ENCODE results near the gene CDK5RAP2.
A peak's percentile ranks its signal among the peaks of the same experiment; 100 is the strongest.
"Not testable (repeated sequence)": the region's sequence is repeated elsewhere in the genome, so short reads cannot be mapped to it uniquely, and the experiment has no call there.

The CDK5RAP2 gene

DNA sequence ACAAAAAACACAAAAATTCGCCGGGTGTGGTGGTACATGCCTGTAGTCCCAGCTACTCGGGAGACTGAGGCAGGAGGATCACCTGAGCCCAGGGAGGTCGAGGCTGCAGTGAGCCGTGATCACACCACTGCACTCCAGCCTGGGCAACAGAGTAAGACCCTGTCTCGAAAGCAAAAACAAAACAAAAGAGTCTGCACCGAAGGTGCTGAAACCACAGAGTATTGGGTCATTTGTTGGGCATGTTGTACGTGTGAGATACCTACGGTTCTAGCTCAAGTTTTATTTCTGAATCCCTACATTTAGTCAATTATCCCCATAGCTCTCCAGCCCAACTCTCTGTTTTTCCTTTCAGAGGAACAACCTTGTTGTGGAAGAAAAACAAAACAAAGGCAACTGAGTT is 118.3 kb downstream of the CDK5RAP2 start:
- DNase-seq: not testable (repeated sequence)

DNA sequence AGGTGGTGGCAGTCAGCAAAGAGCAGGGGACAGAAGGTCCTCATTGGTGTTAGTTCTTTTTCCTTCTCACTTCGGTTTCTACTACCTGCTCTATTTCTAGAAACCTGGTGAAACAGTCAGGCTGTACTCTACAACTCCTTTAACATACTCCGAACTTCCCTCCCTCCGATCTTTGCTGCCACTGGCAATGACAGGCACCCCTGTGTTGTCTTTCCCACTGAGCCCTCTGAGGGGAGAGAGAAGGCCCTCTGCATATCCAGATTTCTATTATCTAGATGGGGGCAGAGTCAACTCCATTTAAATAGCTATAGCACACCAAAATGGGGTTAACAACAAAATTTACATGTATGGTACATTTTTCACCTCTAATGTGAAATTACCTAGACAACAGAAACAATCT is 123.7 kb downstream of the CDK5RAP2 start:
- DNase-seq: no peak

DNA sequence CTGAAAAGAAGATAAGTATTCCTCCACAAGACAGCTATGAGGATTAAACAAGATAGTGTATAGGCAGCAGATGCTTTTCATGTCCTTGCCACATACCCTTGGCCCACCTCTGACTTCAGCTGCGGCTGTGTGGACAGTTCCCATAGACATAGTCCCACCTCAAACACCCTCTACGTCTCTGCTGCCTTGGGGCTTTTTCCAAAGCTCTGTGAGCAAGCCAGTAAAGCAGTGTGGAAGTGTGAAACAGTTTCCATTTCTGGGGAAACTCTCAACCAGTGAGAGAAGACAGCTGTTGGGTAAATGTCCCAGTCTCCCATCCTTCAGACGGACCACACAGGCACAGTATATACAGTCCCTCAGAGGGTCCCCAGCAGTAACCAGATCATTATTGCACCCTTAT is 125.5 kb downstream of the CDK5RAP2 start:
- no peak for DNase-seq

DNA sequence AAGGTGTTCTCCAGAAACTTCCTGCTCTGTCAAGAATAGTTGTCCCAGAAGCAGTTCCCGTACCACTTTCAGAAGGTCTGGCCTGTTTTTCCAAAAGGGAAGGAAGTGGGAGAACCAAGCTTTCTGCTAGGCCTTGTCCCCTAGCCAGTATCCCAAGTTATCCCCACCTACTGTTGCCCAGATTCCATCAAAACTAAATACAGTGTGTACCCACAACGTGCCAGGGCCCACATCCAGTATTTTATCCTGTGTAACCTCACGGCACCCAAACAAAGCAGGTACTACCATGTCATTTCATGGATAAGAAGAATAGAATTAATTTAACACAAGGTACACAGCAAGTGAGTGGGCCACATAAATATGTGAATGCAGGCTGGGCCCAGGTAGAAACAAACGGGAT is 126.2 kb downstream of the CDK5RAP2 start:
- DNase-seq: no peak

DNA sequence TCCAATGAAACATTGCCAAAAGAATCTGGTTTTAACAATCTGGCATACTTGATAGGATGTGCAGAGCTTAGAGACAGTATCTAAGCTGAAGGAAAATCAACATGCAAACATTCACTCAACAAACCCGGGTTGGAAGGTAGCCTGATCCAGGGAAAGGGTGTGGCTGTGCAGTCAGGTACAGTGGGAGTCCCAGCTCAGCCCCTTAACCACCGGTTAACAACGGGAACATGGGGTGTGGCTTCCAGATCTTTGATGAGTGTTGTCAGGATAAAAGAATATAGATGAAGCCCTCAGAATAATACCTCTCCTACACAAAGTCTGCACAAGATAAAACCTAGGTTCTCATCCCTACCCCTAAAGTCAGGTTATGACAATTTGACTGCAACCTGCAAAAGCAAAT is 127.3 kb downstream of the CDK5RAP2 start:
- no peak for DNase-seq

DNA sequence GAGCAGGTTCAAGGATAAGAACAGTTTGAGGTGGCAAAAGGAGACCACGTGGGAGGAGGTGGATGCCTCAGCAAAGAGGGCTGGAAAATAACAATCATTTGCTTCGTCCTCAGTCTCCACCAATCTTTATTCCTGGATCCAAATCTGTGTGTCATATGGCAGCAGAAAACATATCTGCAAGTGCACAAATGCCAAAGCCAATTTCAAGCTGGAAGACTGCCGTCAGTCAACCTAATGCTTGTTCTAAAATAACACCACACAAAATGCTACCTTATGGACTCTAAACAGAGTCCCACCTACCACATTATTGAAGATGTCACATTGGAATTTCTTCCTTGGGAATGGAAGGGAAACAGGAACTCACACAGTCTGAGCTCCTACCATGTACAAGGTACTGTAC is 129.1 kb downstream of the CDK5RAP2 start:
- no peak for DNase-seq

DNA sequence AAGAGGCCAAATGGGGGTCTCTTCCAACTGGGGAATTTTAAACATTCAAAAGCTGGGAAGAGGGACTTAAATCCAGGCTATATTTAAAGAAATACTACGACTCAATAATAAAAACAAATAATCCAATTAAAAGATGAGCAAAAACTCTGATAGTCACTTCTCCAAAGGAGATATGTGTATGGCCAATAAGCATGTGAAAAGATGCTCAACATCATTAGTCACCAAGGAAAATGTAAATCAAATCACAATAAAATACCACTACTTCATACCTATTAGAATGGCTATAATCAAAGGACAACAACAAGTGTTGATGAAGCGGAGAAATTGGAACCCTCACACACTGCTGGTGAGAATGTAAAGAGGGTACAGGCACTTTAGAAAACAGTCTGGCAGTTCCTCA is 130.4 kb downstream of the CDK5RAP2 start:
- no peak for DNase-seq

DNA sequence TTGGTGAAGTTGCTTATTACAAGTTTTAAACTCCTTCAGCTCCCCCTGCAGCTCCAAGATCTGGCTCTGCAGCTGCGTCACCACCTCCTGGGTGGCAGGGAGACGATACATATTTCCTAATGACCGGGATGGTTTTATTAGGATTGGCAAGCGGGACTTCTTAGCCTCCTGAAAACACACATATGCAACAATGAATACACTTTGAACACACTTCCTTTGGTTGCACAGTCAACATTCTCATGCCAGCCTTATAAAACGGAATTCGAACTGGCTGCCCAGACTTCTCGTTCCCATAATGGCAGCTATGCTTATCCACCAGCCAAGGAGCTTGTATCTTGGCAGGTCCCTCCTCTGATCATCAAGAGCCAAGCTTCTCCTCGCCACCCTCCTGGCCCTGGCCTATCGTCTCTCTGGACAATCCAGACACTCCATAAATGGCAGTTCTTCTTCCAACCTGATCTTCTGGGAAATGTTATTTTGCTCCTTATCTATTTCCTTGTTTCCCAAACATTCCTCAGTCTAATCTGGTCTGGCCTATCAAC is 131.9 kb downstream of the CDK5RAP2 start:
- no peak for DNase-seq

DNA sequence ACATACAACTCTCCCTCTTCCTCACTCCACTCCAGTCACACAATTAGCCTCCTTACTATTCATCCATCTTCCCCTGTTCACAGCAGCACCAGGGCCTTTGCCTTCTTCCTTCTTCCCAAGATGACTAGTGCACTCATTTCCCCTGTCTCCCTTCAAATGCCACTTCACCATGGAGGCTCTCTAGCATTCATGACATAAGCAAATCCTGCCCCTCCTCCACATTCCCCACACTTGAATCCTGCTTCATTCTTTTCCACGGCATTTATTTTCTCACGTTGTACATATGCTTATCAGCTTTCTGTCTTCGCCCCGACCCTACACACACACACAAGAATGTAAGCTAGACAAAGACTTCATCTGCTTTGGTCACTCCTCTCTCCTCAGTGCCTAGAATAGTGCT is 133.3 kb downstream of the CDK5RAP2 start:
- DNase-seq: no peak

DNA sequence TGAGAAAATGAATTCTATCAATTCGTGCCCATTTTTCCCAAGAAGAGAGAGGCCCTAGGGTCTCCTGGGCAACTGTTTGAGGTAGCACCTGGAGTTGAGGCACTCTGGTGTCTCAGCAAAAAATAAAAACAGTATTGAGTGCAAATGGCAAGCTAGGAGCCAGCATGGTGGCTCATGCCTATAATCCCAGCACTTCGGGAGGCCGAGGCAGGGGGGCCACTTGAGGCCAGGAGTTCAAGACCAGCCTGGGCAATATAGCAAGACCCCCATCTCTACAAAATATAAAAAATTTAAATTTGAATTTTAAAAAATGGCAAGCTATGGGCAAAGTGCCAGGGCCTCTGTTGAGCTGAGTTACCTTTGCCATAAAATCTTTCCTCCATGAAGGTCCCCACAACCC is 136.0 kb downstream of the CDK5RAP2 start:
- no peak for DNase-seq

DNA sequence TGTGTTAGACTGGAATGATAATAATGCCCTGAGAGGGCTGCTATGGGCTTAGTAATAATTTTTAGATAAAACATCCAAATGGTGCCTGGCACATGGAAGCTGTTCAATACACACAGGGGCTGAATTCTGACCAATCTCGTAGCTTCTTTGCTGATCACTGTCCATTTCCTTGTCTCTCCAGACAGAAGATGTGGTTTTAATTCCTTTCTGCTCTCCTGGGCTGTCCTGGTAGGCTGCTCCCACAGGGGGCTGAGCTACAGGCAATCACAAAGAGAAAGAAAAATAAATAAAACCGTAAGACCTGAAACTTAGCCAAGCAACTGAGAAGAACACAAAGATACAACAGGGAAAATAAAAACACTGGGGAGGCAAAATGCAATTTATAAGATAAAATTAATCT is 136.5 kb downstream of the CDK5RAP2 start:
- DNase-seq: no peak

DNA sequence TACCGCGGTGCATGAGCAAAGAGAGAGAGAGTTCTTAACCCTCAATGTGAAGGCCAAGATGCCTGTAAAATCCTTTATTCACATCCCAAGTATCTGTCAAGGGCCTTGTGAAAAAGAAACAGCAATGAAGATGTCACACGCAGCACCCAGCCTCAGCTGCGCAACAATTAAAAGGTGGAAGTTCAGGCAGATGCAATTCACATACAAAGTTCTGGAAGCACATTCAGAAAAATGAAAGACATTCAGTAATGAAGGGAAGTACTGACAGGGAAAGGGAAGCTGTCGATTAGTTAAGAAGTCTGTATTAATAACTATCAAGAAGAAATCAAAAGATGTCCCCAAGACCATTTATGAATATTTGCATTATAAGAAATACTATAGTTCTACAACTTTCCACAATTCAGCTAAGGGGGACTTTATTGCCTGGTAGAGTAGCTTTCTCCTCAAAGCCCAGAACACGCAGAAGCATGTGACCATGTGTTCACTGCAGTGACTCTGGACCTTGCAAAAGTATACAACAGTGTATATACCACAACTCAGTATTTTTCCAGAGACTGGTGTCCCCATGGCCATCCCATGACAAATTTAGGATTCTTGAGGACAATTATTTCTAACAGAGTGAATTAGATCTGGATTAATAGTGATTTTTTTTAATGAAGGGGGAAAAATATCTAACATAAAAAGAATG is 137.5 kb downstream of the CDK5RAP2 start:
- DNase-seq: no peak

DNA sequence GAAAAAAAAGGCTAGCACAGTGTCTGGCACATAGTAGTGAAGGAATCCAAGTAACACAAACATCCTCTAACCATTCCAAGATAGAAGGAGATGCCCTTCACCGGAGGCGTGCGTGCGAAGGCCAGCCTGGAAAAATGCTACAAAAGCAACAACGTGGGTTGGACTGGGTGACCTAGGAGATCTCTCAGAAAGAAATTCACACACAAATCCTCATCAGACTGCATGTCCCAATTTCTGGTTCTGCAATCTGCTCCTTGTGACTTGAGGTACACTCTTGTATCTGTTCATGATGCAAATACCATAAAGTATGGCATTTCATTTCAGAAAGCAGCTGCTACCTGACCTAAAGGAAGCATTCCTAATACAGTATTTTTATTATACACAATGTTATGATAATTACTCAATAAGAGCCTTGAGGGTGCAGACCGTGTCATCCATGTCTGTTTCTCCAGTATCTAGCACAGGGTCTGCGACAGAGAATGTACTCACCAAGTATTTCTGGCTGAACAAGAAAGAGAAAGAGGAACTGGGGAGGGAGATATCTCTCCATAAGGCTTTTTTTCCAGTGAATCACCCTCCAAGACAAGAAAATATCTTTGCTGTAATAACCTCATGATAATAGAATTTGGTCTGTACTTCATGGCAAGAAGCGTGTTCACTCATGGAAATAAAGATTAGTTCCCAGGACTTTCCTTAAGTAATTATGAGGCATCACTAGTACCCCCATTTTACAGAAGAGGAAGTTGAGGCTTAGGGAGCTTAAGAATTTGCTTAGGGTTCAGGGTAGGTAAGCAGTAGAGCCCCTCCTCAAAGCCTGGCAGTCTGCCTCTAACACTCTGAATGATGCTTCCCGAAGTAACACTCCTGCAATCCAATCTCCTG is 138.3 kb downstream of the CDK5RAP2 start:
- no peak for DNase-seq

DNA sequence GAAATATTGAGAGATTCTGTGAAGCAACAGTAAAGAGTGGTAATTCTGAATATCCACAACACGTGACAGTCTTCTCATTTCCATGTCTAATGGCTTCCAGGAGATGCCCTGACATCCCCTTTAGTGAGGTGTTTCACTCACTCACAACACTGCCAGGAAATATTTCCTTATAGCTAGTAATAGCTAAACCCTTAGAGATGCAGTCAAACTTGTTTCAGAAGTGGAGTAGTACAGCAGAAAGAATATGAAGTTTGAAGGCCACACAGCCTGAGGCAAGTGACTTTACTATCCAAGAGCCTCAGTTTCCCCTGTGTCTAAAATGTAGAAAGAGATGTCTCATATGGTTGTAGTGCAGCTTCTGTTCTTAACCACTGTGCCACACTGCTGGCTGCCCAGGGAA is 139.2 kb downstream of the CDK5RAP2 start:
- no peak for DNase-seq

DNA sequence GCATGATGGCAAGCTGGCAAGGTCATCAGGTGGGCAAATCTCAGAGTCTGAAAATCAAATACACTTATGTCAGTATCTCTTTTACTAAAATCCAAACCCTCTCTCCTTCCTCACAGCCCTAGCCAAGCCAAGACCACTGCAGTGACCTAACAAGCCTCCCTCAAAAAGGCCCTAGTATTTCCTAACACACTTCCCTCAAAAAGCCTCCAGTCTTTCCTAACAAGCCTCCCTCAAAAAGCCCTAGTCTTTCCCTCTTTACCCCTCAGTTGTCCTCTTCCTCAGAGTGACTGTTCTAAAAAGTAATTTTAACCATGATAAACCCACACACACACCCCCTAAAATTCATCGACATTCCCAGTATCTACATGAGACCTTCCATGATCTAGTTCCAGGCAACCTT is 140.0 kb downstream of the CDK5RAP2 start:
- no peak for DNase-seq

DNA sequence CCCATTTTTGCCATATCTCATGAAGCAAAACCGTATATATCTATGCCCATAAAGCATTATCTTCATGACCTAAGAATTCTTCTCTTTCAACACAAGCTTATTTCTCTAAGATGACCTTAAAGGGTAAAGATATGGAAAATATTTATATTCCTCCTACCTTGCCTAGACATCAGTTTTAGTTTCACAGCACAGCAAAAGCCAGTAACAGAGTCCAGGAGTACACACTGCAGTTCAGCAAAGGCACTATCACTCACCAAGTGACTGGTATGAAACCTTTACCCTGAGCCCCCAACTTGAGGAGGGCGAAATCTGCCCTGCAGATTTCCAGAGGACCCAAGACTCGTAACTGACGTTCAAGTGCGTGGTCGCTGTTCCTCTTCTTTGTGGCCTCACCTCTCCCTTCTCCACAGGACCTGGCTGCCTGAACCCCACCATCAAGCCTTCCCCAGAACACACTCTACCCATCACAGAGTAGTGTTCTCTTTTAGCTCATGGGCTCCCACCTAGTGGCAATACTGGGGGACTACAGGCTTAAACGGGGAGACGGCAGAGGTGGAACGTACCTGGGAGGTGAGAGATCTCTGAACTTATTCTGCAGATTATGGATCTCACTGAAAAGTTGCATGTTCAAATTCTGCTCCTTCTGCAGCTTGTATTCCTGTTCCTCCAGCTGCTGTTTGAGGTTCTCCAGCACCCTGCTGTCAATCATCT is 141.0 kb downstream of the CDK5RAP2 start:
- DNase-seq: peak; percentile 11

DNA sequence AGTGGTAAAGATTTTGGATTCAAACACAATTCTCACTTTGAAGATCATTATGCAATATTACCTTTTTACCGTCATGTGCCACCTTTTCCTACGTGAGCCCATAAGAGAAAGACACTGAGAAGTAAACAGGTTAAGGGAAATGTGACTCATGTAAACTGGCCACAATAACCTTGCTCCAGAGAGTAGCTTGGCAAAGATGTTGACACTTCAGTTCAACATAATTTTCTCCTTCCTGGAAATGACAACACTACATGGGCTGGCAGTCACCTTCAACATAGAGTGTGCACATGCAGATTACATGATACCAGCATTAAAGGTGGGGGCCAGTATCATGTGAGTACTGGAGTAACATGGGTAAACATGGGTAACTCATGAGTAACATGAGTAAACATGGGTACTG is 141.9 kb downstream of the CDK5RAP2 start:
- DNase-seq: no peak

DNA sequence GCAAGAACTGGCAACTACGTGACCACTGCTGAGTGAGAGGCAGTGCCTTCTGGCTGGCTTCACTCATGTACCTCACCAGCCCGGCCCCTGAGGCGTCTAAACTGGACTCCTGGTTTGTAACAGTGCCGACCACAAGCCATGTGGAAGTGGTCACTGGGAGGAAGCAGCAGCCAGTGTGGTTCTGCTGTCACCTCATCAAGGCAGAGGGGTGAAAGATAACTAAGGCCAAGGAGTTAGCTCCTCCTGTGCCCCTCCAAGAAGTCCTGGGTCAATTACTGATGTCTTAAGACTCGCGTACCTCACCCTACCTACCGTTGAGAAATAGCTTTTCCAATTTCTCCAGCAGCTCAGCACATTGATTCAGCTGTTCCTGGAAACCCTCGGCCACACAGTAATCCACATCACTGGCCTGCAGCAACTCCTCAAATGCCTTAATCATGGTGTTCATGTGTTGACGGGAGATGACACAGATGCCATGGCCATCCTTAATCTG is 142.9 kb downstream of the CDK5RAP2 start:
- DNase-seq: no peak

DNA sequence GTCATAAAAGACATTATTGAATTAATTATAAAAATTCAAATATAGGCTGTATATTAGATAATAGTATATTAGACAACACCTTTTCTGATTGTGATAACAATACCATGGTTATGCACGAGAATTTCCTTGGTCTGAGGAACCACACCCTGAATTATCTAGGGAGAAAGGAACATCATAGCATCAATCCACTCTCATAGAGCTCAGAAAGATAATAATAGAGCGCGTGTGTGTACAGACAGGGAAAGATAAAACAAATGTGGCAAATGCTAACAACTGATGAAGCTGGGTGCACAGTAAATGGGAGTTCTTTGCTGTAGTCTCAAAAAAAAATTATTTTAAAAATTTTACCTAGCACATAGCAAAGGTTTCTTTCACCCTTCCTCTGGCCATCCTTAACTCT is 143.5 kb downstream of the CDK5RAP2 start:
- no peak for DNase-seq

DNA sequence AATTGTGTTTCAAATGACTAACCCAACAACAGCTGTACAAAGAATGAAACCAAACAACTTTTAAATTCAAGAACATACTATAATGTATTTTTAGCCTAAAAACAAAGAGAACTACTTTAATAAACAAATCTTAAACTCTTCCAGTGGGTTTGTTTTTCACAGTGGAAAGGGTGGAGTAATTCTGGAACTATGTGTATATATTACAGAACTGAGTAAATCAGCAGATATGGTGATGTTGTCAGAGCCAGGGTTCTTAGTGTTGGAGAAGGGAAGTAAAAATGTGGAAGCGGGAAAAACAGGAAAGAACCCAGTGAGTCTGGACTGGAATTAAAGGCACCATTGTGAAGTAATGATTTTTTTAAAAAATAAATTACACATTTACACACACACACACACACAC is 144.9 kb downstream of the CDK5RAP2 start:
- no peak for DNase-seq

DNA sequence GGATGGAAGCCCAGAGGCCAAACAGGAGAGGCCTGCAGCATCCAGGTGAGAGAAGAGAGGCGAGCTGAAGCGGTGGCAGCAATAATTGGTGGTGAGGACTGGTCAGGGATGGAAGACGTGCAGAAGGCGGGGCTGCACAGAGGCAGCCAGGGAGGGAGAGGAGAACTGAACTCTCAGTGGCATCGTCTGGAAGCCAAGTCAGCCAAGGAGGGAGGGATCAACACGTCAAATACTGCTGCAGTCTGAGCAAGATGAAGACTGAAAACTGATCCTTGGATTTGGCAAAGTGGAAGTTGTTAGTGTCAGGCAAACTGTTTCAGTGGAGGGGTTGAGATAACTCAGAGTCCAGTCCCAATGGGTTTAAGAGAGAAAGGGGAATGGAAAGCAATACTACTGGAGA is 145.4 kb downstream of the CDK5RAP2 start:
- DNase-seq: no peak

DNA sequence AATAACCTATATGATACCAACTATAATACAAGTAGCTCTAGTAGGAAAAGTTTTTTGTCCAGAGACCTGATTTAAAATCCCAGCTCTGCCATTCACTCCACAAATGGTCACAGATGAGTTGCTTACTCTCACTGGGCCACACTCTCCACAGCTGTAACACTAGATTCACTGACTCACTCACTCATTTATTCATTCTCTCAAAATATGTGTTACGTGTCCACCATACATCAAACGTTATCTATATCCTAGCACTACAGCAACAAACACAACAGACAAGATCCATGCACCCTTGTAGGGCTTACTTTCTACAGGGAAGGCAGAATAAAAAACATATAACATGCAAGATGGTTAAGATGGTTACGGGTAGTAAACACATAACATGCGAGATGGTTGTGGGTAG is 146.3 kb downstream of the CDK5RAP2 start:
- DNase-seq: no peak

DNA sequence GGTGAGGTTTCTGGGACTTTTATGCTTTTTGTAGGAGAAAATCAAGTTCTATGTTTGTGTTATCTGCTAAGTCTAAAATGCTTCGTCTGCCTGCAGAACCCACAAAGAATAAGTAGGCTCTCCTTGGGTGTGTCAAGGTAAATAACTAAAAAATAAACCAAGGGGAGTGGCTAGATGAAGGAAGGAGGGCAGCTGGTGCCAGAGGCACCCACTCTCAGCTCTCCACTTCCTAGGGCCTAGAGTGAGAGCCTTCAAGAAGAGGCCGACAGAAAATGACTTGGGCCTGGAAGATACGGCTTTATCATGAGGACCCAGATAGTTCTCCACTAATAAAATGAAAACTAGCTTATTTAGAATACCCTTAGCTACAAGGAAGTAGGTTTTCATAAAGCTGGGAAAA is 147.4 kb downstream of the CDK5RAP2 start:
- DNase-seq: no peak

Measured in RPMI8226 (cell line).